WTC11 (cell line): Measurements from ENCODE around the gene BATF. TPM values are rescaled to one million over a fixed set of nuclear protein-coding genes. Genes with fewer than 3 reads are reported as not detected.

ENCODE experiments used
- ATAC-seq: fragments of 200-7000 bp; cut with Tn5 transposase; 2 replicates; pipeline ENCODE4 v1.10.0; 2021; ENCODE audit warnings: mild to moderate bottlenecking, moderate library complexity
- CTCF ChIA-PET: fragments of 300-600 bp; sonication (Branson Sonifier 250); formaldehyde crosslinking; loops from one replicate; lab custom pipeline; 2021; ENCODE audit warnings: antibody characterized with exemption; lab: Charles Lee
- POLR2A ChIA-PET: fragments of 350-600 bp; sonication (Branson Sonifier 250); formaldehyde crosslinking; loops from one replicate; lab custom pipeline; 2021; ENCODE audit warnings: antibody characterized with exemption; lab: Charles Lee
- DNase-seq: peaks from one replicate; pipeline ENCODE4 v3.0.0; 2021; ENCODE audit warnings: low spot score
- H3K27ac Mint-ChIP-seq: 2 replicates; pipeline ENCODE4 v1.8.0; 2021; ENCODE audit warnings: mixed read lengths
- H3K27me3 Mint-ChIP-seq: 2 replicates; pipeline ENCODE4 v1.8.0; 2021; ENCODE audit warnings: low read depth, mild to moderate bottlenecking, moderate library complexity, mixed read lengths
- H3K36me3 Mint-ChIP-seq: 2 replicates; pipeline ENCODE4 v1.8.0; 2021; ENCODE audit warnings: mixed read lengths
- H3K4me1 Mint-ChIP-seq: 2 replicates; pipeline ENCODE4 v1.8.0; 2022; ENCODE audit warnings: mixed read lengths
- H3K4me3 Mint-ChIP-seq: 2 replicates; pipeline ENCODE4 v1.8.0; 2021; ENCODE audit warnings: mild to moderate bottlenecking, moderate library complexity, mixed read lengths
- H3K9me3 Mint-ChIP-seq: 2 replicates; pipeline ENCODE4 v1.8.0; 2021; ENCODE audit warnings: mixed read lengths
- GABPB1 ChIP-seq: sonication (generic); formaldehyde crosslinking; IDR thresholded peaks from 2 replicates; pipeline ENCODE4 v1.8.1; 2023; ENCODE audit warnings: mild to moderate bottlenecking, missing genetic modification reagents
- GTF2I ChIP-seq: fragments of 250-450 bp; sonication (Bioruptor Pico); conservative IDR thresholded peaks from 2 replicates; pipeline ENCODE4 v1.4.0; 2021; ENCODE audit warnings: mild to moderate bottlenecking
- HMGA2 ChIP-seq: fragments of 250-450 bp; sonication (Bioruptor Pico); IDR thresholded peaks from 2 replicates; pipeline ENCODE4 v1.4.0; 2021; ENCODE audit warnings: mild to moderate bottlenecking, moderate library complexity
- NR1H2 ChIP-seq: sonication (generic); formaldehyde crosslinking; IDR thresholded peaks from 2 replicates; pipeline ENCODE4 v1.9.0; 2021; ENCODE audit warnings: mild to moderate bottlenecking, moderate library complexity, missing genetic modification reagents
- NR2C2 ChIP-seq: sonication (generic); formaldehyde crosslinking; IDR thresholded peaks from 2 replicates; pipeline ENCODE4 v1.8.0; 2022; ENCODE audit warnings: mild to moderate bottlenecking, missing genetic modification reagents
- TEAD1 ChIP-seq: sonication (generic); formaldehyde crosslinking; IDR thresholded peaks from 2 replicates; pipeline ENCODE4 v1.8.0; 2022; ENCODE audit warnings: mild to moderate bottlenecking, missing genetic modification reagents
- total RNA-seq: library from RNA; stranded (reverse); gene quantifications from 3 replicates; pipeline ENCODE4 v1.2.3, GENCODE V29; 2021
- TF ChIP-seq, protein P1 (sequence below): fragments of 200-600 bp; IDR thresholded peaks from 2 replicates; pipeline ENCODE4 v1.8.0; 2022; ENCODE audit warnings: antibody characterized with exemption
- TF ChIP-seq, protein P2 (sequence below): sonication (generic); formaldehyde crosslinking; IDR thresholded peaks from 2 replicates; pipeline ENCODE4 v1.8.1; 2022; ENCODE audit warnings: mild to moderate bottlenecking, missing genetic modification reagents, moderate library complexity, borderline replicate concordance
- TF ChIP-seq, protein P3 (sequence below): sonication (generic); formaldehyde crosslinking; IDR thresholded peaks from 2 replicates; pipeline ENCODE4 v1.8.1; 2023; ENCODE audit warnings: mild to moderate bottlenecking, missing genetic modification reagents
- TF ChIP-seq, protein P4 (sequence below): sonication (generic); formaldehyde crosslinking; IDR thresholded peaks from 2 replicates; pipeline ENCODE4 v1.8.1; 2023; ENCODE audit warnings: mild to moderate bottlenecking, missing genetic modification reagents, moderate library complexity
- TF ChIP-seq, protein P5 (sequence below): fragments of 250-450 bp; sonication (Bioruptor Pico); IDR thresholded peaks from 2 replicates; pipeline ENCODE4 v1.9.0; 2021; ENCODE audit warnings: mild to moderate bottlenecking
- TF ChIP-seq, protein P6 (sequence below): sonication (generic); formaldehyde crosslinking; IDR thresholded peaks from 2 replicates; pipeline ENCODE4 v1.8.1; 2022; ENCODE audit warnings: low read depth, missing genetic modification reagents, borderline replicate concordance
- TF ChIP-seq, protein P7 (sequence below): sonication (generic); formaldehyde crosslinking; IDR thresholded peaks from 2 replicates; pipeline ENCODE4 v1.8.0; 2022; ENCODE audit warnings: mild to moderate bottlenecking, missing genetic modification reagents

The BATF gene
- total RNA-seq, 1 experiment from 2014 or later, result not detected

DNA sequence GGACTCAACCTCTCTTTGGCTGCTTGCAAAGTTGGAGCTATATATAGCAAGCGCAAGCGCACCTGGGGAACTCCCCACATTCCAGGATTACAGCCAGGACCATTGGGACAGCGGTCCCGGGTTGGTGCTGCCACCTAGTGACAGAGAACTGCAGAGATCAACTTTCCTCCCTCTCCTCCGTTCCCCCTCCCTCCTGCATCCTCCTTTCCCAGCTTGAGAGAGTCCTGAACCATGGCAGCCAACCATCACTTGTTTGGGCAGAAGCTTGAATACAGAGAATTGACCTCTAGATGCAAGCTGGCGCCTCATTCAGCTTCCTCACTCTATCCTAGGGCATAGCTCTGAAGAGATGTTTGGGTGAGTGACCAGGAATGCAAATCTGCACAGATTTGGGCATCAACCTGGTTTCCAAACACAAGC lies 38.8 kb downstream of the BATF start (continued):
- TF ChIP-seq, protein P1, sequence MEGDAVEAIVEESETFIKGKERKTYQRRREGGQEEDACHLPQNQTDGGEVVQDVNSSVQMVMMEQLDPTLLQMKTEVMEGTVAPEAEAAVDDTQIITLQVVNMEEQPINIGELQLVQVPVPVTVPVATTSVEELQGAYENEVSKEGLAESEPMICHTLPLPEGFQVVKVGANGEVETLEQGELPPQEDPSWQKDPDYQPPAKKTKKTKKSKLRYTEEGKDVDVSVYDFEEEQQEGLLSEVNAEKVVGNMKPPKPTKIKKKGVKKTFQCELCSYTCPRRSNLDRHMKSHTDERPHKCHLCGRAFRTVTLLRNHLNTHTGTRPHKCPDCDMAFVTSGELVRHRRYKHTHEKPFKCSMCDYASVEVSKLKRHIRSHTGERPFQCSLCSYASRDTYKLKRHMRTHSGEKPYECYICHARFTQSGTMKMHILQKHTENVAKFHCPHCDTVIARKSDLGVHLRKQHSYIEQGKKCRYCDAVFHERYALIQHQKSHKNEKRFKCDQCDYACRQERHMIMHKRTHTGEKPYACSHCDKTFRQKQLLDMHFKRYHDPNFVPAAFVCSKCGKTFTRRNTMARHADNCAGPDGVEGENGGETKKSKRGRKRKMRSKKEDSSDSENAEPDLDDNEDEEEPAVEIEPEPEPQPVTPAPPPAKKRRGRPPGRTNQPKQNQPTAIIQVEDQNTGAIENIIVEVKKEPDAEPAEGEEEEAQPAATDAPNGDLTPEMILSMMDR, result peak; percentile 68
- TF ChIP-seq, protein P2, sequence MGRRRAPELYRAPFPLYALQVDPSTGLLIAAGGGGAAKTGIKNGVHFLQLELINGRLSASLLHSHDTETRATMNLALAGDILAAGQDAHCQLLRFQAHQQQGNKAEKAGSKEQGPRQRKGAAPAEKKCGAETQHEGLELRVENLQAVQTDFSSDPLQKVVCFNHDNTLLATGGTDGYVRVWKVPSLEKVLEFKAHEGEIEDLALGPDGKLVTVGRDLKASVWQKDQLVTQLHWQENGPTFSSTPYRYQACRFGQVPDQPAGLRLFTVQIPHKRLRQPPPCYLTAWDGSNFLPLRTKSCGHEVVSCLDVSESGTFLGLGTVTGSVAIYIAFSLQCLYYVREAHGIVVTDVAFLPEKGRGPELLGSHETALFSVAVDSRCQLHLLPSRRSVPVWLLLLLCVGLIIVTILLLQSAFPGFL (CRISPR knock-in tag), result no peak
- TF ChIP-seq, protein P3, sequence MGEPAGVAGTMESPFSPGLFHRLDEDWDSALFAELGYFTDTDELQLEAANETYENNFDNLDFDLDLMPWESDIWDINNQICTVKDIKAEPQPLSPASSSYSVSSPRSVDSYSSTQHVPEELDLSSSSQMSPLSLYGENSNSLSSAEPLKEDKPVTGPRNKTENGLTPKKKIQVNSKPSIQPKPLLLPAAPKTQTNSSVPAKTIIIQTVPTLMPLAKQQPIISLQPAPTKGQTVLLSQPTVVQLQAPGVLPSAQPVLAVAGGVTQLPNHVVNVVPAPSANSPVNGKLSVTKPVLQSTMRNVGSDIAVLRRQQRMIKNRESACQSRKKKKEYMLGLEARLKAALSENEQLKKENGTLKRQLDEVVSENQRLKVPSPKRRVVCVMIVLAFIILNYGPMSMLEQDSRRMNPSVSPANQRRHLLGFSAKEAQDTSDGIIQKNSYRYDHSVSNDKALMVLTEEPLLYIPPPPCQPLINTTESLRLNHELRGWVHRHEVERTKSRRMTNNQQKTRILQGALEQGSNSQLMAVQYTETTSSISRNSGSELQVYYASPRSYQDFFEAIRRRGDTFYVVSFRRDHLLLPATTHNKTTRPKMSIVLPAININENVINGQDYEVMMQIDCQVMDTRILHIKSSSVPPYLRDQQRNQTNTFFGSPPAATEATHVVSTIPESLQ (CRISPR knock-in tag), result no peak
- TF ChIP-seq GTF2I (CRISPR knock-in tag) (no peak), TEAD1 (CRISPR knock-in tag) (peak; percentile 50; the same call in 1 of the 2 replicates), HMGA2 (no peak), NR2C2 (no peak)
- TF ChIP-seq, protein P4, sequence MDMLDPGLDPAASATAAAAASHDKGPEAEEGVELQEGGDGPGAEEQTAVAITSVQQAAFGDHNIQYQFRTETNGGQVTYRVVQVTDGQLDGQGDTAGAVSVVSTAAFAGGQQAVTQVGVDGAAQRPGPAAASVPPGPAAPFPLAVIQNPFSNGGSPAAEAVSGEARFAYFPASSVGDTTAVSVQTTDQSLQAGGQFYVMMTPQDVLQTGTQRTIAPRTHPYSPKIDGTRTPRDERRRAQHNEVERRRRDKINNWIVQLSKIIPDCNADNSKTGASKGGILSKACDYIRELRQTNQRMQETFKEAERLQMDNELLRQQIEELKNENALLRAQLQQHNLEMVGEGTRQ (CRISPR knock-in tag), result no peak
- TF ChIP-seq, protein P5, sequence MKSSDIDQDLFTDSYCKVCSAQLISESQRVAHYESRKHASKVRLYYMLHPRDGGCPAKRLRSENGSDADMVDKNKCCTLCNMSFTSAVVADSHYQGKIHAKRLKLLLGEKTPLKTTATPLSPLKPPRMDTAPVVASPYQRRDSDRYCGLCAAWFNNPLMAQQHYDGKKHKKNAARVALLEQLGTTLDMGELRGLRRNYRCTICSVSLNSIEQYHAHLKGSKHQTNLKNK (CRISPR knock-in tag), result no peak
- TF ChIP-seq, protein P6, sequence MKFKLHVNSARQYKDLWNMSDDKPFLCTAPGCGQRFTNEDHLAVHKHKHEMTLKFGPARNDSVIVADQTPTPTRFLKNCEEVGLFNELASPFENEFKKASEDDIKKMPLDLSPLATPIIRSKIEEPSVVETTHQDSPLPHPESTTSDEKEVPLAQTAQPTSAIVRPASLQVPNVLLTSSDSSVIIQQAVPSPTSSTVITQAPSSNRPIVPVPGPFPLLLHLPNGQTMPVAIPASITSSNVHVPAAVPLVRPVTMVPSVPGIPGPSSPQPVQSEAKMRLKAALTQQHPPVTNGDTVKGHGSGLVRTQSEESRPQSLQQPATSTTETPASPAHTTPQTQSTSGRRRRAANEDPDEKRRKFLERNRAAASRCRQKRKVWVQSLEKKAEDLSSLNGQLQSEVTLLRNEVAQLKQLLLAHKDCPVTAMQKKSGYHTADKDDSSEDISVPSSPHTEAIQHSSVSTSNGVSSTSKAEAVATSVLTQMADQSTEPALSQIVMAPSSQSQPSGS (CRISPR knock-in tag), result no peak
- TF ChIP-seq, all 79 proteins: peak for 4

DNA sequence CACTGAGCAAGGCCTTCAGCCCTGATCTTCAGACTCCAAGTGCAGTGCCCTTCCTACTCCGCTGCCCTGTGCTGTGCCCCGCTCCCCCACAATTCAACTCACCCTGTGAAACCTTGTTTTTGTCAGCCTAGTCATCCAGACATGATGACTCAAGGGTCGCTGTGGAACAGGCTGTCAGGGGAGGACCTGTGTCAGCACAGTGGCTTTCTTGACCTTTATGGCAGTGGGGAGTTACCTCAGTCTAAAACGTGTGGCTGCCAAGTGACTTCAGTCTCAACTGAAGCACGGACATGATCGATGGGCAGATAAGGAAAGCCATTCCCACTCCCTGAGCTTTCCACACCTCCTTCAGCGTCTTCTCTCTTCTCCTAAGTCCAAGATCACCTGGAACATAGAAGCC lies 39.8 kb downstream of the BATF start:
- no peak overlapping the region for H3K27ac Mint-ChIP-seq
- peaks cover 11% of the 10 kb centered on the region for H3K9me3 Mint-ChIP-seq
- ATAC-seq (no peak), DNase-seq (no peak)
- peaks cover 2% of the 10 kb centered on the region; the same call in 1 of the 2 replicates for H3K27me3 Mint-ChIP-seq
- no peak overlapping the region for H3K4me3 Mint-ChIP-seq
- POLR2A ChIA-PET, result interaction anchor here (1.2 kb wide), 1 partner anchor 82 kb away, joined by 3 read pairs; no protein-coding TSS in a partner anchor
- peaks cover 12% of the 10 kb centered on the region for H3K4me1 Mint-ChIP-seq
- peaks cover 3% of the 10 kb centered on the region; the same call in 1 of the 2 replicates for H3K36me3 Mint-ChIP-seq
- TF ChIP-seq NR1H2 (CRISPR knock-in tag) (no peak), GABPB1 (CRISPR knock-in tag) (no peak), TEAD1 (CRISPR knock-in tag) (no peak)
- TF ChIP-seq, protein P2 (CRISPR knock-in tag), result no peak
- TF ChIP-seq, protein P7, sequence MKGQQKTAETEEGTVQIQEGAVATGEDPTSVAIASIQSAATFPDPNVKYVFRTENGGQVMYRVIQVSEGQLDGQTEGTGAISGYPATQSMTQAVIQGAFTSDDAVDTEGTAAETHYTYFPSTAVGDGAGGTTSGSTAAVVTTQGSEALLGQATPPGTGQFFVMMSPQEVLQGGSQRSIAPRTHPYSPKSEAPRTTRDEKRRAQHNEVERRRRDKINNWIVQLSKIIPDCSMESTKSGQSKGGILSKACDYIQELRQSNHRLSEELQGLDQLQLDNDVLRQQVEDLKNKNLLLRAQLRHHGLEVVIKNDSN (CRISPR knock-in tag), result no peak
- CTCF ChIA-PET, result interaction anchor here (1.6 to 3.1 kb wide), 9 partner anchors 9 to 254 kb away, joined by 5 to 87 read pairs (median 13); partner anchors contain the start of gene FLVCR2
